COLO668 (cell line): ENCODE data around the gene COG1.

Experiments
- DNase-seq: peaks from one replicate; lab custom pipeline; 2025; ENCODE audit not compliant: unreplicated experiment; lab: John Stamatoyannopoulos, UW

The COG1 gene

DNA sequence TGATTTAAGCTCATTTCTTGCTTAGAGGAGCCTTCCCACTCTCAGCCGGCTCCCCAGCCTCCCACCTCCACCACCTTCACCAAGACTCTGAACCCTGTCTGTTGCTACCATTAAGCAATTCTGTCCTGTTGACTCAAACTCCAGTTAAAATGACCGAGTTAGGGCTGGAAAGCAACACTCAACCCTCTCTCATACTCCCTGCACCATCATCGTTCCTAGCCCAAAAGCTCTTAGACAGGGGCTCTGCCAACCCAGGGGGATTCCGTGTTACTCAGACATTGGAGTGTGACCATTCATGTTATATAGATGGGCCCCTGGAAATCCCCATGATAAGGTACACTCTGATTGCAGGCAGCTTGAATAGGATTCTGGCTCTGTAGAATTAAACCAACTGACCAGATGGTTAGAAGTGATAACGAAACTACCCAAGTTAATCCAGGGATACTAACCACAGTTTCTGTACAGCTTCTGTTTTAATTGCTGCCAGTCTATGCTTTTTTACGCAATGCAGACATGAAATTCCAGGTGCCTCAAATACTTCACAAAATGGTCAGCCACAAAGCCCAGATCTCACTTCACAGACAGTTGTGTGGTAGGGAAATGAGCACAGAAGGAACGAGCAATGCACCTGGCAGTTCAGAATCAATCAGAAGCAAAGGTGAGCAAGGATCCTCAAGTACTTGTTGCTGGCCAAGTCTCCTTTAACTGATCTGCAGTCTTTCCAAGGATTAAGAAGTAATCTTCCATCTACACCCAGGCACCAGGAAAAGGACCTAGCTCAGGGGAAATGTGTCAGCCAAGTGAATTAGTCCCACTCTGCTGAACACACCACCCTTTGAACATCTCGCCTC lies 25.9 kb upstream of the COG1 start:
- no peak for DNase-seq

DNA sequence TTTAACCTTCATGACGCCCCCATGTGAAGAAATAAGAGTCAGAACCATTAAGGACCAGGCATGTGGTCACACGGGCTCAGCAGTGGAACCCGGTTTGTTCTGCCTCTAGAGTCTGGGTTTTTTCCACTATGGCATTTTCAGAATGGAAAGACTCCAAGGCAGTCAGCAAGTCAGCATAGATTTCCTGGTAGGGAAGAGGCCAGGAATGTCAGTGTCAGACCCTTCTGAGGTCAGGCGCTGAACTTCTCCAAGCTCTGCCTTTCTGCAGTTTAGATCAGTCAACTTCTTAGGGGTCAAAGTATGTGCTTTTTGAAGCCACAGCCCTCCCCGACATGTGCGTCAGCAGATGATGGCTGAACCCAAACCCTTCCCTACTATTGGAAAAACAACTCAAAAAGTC lies 24.2 kb upstream of the COG1 start:
- no peak for DNase-seq

DNA sequence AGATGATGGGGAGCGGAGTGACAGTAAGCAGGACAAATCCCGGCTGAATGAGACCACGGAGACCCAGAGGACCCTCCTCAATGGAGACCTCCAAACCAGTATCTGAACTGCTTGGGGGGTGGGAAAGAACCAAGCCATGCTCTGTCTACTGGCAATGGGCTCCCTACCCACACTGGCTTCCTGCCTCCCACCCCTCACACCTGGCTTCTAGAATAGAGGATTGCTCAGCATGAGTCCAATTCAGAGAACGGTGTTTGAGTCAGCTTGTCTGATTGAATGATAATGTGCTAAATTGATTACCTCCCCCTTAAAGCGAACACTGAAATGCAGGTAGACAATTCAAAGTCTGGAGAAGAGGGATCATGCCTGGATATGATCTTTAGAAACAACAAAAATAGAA lies 22.5 kb upstream of the COG1 start:
- no peak for DNase-seq

DNA sequence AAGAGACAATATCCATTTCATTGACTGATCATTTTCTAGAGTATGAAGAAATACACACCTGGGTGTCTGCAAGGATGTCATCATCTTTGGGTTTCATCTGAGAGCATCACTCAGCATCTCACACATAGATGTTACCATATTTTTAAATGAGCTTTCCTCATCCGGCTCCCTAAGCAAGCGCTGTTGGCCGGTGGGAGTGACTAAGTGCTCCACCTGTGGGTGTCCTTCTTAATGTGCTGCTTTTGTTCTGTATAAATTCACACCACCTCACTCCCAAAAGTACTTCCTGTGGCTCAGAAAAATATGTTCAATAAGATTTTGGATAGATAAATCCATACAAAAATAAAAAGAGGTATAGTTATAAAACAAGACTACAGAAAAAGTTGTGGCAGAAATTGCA lies 20.6 kb upstream of the COG1 start:
- no peak for DNase-seq

DNA sequence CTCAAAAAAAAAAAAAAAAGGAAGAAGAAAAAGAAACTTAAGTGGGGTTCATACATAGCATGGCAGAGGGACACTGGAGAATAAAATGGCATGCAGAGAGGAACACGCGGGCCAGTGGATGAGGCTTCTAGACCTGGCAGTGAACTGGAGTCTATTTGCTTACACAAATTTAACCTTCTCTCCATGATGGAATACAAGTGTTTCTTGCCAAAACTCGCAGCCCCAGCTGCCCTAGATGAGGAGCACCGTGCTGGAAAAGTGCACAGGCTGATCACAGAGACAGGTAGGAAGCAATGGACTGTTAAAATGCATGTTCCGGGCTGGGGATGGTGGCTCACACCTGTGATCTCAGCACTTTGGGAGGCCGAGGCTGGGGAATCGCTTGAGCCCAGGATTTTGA lies 18.7 kb upstream of the COG1 start:
- no peak for DNase-seq

DNA sequence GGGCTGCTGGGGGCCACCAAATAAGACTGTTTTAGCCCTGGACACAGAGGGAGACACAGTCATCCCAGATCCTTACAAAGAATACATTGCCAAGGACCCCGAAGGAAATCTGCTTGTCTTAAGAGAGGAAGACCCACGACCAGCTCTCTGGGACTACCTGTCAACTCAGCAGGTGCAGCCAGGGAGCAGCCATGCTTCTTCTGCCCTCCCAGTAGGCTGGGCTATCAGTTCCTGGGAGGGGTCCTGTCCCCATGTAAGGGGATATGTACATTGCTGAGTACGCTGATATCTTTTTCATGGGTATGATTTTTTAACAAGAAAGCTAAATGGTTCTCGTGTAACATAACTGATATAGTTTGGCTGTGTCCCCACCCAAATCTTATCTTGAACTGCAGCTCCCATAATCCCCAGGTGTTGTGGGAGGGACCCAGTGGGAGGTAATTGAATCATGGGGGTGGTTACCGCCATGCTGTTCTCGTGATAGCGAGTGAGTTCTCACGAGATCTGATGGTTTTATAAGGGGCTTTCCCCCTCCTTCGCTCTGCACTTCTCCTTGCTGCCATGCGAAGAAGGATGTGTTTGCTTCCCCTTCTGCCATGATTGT lies 16.8 kb upstream of the COG1 start:
- DNase-seq, result no peak

DNA sequence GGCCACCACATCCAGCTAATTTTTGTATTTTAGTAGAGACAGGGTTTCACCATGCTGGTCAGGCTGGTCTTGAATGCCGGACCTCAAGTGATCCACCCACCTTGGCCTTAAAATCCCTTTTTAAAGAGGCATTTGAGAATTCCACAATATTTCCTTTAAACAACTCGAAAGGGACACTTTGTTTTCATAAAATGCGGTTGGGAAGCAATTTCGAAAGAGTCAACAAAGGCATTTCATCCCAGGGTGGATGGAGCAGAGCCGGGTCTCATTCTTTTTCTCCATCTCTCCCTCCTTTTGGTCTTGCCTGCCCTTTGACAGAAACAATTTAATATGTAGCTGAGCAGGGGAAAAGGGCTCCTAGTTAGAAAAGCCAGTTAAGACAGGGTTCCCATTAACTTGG lies 13.5 kb upstream of the COG1 start:
- DNase-seq, result no peak

DNA sequence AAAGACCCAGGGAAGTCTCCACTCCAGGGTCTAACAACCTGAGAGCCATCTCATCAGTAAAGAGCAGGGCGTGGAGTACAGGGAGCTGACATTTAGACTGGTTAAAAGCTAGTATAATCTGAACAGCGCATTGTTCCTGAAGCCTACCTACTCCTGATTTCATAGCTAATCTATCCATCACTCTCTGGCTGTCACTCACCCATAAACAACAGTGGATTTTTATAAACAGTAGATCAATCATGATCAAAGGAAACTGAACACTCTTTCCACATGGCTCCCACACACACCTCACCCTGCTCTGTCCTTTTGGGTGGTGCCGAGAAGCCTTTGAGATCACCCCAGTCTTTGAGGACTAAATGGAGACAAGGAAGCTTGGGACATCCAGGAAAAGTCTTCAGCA lies 13.0 kb upstream of the COG1 start:
- DNase-seq, result no peak

DNA sequence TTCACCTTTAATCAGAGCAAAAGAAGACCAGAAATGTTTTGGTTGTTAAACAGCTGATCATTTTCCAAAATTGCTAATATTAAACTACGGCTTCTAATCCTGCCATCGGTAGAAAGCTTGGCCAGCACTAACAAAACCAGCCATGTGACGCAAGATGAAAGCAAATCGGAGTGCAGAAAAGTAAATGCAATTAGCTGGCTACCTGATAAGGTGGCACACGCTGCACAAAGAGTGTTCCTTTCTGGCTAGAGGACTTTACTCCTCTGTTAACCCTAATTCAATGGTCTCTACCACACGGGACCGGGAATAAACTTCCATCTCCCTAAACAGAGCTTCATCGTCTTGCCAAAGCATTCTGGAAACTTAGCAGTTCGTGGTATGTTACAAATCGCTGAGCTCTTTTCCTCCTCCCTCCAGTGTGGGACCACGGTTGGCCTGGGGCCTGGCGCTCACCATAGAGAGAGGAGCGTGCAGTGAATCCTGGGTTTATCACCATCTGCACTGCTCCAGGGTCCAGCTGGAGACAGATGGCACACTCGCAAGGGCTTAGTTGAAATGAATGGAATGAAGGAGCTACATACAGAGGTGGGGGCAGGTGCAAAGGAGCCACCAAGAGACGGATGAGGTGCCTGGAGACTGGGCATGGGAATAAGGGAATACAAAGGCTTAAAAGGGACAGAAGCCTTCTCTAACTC lies 10.1 kb upstream of the COG1 start:
- no peak for DNase-seq

DNA sequence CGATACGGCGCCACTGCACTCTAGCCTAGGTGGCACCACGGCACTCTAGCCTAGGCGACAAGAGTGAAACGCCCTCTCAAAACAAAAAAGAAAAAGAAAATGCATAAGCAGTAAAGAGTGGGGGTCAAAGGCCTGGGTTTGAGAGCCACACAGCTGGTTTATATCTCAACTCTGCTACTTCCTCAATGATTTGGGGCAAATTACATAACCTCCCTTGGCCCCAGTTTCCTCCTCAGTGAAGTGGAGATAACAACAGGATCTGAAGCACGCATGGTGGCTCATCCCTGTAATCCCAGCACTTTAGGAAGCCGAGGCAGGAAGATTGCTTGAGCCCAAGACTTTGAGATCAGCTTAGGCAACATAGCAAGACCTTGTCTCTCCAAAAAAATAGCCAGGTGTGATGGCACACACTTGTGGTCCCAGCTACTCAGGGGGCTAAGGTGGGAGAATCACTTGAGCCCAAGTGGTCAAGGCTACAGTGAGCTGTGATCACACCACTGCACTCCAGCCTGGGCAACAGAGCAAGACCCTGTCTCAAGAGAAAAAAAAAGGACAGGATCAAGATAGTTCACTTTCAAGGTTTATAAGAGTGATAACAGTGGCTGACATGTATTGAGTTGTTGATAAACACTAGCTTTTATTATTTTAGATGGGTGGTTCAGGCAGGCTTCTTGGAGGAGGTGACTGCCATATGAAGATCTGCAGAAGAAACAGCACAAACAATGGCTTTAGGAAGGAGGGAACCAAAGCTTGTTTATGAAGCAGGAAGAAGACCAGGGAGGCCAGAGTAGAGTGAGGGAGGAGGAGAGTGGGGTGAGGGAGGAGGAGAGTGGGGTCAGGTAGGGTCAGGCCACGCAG lies 8.5 kb upstream of the COG1 start:
- no peak for DNase-seq

DNA sequence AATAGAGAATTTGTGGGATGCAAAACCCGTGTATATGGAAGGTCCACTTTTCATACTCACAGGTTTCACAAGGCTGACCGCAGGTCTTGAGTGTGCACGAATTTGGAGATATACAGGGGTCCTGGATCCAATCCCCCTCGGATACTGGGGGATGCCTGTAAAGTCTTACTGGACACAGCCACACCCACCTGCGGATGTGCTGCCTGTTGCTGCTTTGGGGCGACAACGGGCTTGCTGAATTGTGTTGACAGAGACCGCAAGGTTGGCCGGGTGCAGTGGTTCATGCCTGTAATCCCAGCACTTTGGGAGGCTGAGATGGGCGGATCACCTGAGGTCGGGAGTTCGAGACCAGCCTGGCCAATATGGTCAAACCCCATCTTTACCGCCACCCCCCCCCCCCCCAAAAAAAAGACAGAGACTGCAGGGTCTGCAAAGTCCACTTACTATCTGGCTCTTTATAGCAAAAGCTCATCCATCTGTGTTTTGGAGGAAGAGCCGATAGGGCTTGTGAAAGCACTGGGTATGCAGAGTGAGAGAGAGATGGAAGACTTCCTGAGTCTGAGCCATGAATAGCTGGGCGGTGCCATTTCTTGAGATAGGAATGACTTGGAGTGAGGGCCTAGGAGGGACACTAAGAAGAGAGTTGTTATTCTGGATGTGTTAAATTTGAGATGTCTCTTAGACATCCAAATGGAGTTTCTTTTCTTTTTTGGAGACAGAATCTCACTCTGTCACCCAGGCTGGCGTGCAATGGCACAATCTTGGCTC lies 6.4 kb upstream of the COG1 start:
- DNase-seq, result no peak

DNA sequence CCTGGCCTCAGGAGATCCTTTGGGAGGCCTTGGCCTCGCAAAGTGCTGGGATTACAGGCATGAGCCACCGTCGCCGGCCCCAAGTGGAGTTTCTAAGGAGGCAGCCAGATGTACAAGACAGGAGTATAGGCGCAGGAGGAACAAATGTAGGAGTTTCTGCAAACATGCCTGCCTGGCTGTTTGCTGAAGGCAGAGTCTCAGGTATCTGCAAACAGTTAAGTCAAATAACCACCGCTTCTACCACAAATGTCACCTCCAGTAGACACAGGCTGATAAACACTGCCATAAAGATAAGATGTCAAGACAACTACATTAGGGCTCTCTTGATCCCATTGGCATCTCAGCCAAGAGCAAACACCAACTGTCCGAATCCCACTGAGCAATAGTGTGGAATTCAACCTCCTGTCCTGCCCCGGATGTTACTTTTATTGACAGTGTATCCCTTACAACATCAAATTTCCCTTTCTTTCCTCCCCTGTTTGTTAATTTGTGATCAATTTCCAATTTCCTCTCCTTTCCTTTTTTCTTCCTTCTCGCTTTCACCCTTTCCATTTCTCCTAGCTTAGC lies 5.6 kb upstream of the COG1 start:
- peak; percentile 17 for DNase-seq

DNA sequence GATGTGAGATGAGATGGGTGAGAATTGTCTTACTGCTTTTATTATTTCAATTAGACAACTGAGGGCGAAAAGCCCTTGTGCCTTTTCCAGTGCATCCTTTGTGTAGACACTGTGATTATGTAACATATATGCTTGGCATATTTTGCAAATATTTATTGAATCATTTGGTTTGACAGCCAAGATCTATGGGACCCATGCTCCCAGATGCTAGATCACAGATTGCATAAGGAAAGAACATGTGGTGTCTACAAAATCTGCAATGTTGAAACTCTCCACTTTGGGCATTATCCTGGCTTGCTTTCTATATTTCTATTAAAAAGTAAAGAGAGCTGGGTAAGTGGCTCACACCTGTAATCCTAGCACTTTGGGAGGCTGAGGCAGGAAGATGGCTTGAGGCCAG lies 4.8 kb upstream of the COG1 start:
- no peak for DNase-seq

DNA sequence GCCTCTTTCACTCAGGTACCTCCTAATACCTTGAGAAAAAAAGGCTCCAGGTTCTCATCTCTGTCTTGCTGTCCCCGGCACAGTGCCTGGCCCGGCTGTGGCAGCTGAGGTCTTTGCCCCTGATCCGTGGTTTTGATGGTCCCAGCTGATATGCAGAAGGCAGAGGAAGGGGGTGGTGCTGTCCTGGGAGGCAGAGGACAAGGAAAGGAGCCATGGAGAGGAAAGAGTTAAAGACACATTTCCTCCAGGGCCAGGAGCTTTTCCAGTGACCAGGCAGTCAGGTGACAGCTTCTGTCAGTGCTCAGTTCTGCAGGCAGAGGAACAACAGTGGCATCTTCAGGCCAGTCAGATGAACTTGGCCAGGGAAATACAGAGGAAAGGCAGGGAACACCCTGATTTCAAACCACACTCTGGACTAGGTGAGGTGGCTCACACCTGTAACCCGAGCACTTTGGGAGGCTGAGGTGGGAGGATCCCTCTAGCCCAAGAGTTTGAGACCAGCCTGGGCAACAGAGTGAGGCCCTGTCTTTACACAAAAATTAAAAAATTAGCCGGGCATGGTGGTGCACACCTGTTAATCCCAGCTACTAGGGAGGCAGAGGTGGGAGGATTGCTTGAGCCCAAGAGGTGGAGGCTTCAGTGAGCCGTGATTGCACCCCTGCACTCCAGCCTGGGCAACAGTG lies 3.3 kb upstream of the COG1 start:
- DNase-seq, result peak; percentile 37

DNA sequence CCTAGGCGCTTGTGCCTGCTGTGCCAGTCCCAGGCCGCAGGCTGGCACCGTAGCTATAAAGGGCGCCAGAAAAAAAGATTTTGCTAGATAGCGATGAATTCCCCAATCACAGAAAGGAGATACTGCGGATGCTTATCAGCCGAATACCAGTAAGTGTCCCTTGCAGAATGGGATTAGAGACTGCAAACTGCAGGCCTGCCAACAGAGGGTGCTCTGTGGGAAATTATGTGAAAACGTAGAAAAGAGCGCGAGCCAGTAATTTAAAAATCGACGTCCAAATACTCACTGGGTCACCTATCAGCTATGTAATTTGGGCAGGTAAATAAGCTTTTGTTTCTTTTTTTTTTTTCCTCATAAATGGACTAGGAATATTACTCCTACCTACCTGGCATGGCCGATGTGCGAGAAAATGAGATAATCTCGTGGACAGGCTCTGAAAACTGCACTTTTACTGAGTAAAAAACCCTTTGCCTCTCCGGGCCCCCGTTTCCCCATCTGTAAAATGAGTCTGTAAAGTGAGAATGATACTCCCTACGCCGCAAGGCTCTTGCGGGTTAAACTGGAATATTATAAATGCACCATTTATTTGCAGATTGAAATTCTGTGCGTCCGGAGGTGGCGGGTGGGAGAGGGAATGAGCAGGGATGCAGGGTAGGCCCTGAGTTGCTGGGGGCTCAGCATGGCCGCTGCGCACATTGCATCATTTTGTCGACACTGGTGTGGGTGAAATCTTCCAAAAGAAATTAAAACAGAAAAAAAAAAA lies 1.2 kb upstream of the COG1 start:
- peak; percentile 57 for DNase-seq

DNA sequence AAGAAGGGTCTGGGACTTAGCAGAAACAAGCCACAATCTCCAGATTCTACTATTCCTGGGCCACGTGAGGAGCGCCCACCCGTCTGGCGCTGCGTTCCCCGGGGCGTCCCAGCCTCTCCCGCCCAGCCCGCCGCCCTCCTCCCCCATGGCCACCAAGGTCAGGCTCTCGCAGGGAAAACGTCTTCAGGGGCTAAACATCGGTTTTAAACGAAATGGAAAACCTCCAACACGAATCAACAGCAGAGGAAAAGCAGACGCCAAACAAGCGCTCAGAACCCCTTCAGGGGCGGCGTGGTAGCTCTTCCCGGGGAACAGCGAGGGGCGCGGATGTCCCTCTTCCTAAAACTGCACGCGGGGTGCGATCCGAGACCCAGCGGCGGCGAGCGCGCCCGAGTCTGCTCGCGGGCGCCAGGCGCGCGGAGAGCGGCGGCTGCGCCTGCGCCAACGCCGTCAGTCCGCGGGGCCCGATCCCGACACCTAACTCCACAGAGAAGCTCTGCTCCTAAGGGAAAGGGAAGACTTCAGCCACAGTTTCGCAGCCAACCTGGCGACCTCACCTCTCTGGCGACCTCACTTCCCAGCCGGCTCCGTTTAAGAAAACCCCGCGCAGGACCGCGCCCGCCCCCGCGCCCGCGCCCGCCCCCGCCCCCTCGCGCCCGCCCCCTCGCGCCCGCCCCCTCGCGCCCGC lies 505 bp upstream of the COG1 start:
- peak; percentile 79 for DNase-seq

DNA sequence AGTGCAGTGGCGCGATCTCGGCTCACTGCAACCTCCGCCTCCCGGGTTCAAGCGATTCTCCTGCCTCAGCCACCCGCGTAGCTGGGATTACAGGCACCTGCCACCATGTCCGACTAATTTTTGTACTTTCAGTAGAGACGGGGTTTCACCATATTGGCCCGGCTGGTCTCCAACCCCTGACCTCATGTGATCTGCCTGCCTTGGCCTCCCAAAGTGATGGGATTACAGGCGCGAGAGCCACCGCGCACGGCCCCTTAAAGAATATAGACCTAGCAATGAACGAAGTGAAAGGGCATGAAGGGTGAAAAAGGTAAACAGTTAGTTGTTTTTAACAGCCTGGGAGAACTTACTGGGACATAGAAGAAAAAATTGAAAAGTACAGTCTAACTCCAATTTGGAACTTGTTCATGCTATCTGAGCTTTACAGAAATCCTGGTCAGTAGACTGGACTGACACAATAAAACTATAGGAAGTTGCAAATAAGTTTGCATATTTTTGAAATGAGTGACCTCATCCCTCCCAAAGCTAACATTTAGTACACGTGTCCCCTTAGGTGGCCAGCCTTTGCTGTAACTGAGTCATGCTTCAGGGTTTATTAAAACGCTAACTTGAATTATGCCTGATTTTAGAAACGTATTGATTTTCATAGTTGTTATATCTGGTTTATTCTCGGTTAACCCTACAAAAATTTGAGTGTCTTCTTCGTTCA lies 1.8 kb downstream of the COG1 start:
- DNase-seq, result no peak

DNA sequence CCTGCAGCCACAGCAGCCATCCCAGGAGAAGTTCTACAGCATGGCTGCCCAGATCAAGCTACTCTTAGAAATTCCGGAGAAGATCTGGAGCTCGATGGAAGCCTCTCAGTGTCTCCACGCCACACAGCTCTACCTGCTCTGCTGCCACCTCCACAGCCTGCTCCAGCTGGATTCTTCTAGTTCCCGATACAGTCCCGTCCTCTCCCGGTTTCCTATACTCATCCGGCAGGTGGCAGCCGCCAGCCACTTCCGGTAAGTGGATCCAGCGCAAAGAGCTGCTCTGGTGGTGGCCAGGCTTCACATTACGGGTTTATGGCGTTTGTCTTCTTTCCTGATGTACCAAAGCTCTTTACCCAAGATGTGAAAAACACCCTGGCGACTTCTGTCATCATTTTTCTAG lies 3.6 kb downstream of the COG1 start:
- peak; percentile 82 for DNase-seq
